22Rv1 (cell line): ENCODE measurements around the gene SLC6A9.

Experiments used
- ZFX ChIP-seq: fragments of 450-650 bp; IDR thresholded peaks from 2 replicates; pipeline ENCODE4 v1.6.1; 2017; ENCODE audit warnings: antibody characterized with exemption, borderline replicate concordance
- TF ChIP-seq, protein P1 (sequence below): fragments of 450-650 bp; IDR thresholded peaks from 2 replicates; pipeline ENCODE4 v1.5.1; 2017; ENCODE audit warnings: mild to moderate bottlenecking

DNA sequence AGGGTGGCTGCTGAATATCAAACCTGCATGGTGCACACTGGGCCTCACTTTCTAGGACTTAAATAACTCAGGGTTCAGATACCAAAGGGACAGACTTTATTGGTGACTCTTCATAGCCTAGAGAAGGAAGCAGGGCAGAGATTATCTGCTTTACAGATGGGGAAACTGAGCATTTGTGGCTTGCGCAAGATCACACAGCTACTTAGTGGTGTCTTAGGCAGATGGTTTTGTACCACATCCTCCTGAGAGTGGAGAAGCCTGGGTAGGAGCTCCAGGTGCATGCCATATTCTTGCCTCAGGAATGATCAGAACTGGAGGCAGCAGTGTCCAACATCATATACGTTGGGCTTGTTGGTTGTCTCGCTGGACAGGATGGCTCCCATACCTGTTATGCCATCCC, 68.3 kb downstream of the SLC6A9 start:
- TF ChIP-seq, protein P1, sequence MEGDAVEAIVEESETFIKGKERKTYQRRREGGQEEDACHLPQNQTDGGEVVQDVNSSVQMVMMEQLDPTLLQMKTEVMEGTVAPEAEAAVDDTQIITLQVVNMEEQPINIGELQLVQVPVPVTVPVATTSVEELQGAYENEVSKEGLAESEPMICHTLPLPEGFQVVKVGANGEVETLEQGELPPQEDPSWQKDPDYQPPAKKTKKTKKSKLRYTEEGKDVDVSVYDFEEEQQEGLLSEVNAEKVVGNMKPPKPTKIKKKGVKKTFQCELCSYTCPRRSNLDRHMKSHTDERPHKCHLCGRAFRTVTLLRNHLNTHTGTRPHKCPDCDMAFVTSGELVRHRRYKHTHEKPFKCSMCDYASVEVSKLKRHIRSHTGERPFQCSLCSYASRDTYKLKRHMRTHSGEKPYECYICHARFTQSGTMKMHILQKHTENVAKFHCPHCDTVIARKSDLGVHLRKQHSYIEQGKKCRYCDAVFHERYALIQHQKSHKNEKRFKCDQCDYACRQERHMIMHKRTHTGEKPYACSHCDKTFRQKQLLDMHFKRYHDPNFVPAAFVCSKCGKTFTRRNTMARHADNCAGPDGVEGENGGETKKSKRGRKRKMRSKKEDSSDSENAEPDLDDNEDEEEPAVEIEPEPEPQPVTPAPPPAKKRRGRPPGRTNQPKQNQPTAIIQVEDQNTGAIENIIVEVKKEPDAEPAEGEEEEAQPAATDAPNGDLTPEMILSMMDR: no peak
- no peak for TF ChIP-seq ZFX
